ENCODE results near the gene KRTAP8-1. TPM values are rescaled to one million over a fixed set of nuclear protein-coding genes. Genes with fewer than 3 reads are reported as not detected.

The KRTAP8-1 gene
- not detected for total RNA-seq

DNA sequence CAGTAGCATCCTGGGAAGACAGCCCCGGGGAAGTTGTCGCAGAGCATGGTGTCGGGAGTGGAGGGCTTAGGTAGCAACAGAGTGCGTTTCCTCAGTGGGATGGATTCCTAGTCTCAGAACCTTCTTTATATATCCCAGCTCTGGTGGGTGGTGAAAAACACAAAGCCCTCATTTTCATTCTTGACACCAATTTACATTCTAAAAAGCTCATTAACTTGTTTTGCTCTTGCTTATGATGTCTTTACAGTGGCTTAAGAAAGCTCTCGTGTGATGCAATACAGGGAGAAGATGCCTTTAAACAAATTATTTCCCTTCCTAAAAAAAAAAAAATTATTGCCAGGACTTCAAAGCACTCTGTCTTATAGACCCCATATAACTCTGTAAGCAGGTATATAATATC is at the start of gene KRTAP8-1:
KRTAP8-1 (minus strand) TSS at position 101 of the 400 bp plus-strand sequence; CDS start at position 47, 54 bp downstream.
- H3K27me3 ChIP-seq (ENCODE audit: insufficient read depth, low read length): no peaks in the 10 kb centered on the region
- no peaks in the 10 kb centered on the region for H3K9me3 ChIP-seq (ENCODE audit: low read depth, low read length)
- H3K4me1 ChIP-seq (ENCODE audit: insufficient read depth, low read length): no peaks in the 10 kb centered on the region
- H3K4me3 ChIP-seq (ENCODE audit: low read length): no peak within 1 kb of the TSS

DNA sequence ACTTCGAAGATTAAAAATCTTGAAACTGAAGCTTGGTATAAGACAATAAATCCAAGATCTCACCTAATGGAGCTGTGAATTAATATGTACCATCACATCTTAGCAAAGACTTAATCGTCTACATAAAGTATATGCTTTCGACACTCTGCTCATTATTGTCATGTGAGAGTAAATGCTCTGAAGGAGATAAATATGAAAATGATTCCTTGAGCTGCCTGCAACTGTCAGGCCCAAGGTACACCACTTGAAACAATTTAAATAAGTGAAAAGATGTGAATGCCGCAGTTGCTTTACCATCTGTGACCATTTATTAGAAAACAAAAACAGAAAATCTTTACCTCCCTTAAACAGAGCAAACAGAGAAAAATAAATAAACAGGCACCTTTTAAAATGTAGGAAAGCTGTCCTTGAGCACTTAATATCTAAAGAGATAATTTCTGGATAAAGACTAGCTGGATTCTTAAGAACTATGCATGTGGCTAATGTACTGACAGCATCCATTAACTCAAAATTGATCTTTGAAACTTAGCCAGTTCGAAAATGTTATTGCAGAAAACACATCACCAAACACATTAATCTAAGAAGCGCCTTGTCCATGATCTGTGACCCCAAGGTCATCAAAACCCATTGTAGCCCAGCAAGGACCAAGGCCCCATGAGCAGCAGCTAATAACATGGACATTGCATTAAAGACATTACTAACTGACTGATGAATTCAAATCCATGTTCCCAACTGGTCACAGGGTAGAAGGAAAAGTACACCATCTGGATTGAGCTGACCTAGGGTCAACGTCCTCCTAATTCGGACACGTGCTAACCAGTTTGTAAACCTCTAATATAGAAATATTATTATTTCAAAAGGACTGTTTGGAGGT is 34.8 kb upstream of the KRTAP8-1 start:
- H3K9me3 ChIP-seq (ENCODE audit: low read depth, low read length): no peaks in the 10 kb centered on the region
- no peaks in the 10 kb centered on the region for H3K27me3 ChIP-seq (ENCODE audit: insufficient read depth, low read length)
- no peaks in the 10 kb centered on the region for H3K4me1 ChIP-seq (ENCODE audit: insufficient read depth, low read length)
- H3K4me3 ChIP-seq (ENCODE audit: low read length): no peak overlapping the region

GRCh38 chr21:30842990-30843389 is 29.9 kb upstream of the KRTAP8-1 start:
- Histone ChIP-seq H3K4me3 (ENCODE audit: low read length) (no peak overlapping the region), H3K9me3 (ENCODE audit: low read depth, low read length) (no peaks in the 10 kb centered on the region), H3K4me1 (ENCODE audit: insufficient read depth, low read length) (no peaks in the 10 kb centered on the region), H3K27me3 (ENCODE audit: insufficient read depth, low read length) (no peaks in the 10 kb centered on the region)

DNA sequence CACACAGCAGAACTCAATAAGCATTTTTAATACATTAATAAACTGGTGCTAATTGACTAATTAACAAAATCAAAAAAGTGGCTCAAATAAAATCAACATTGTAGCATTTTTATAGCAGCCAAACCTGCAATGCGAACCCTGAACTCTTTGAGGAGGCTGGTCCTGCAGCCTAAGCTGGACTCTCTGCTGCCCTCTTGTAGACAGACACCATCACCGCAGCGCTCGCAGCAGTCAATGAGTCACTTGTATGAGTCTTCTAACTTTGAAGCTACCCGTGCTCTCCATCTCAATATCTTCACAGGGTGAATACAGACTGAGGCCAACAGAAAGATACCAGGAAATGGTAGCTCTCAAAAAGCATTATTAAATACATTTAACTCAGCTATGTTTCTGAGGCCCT is 26.2 kb upstream of the KRTAP8-1 start:
- H3K27me3 ChIP-seq (ENCODE audit: insufficient read depth, low read length): no peaks in the 10 kb centered on the region
- H3K4me1 ChIP-seq (ENCODE audit: insufficient read depth, low read length): no peaks in the 10 kb centered on the region
- H3K9me3 ChIP-seq (ENCODE audit: low read depth, low read length): no peaks in the 10 kb centered on the region
- H3K4me3 ChIP-seq (ENCODE audit: low read length): no peak overlapping the region

- H3K4me1 ChIP-seq (ENCODE audit: insufficient read depth, low read length): no peaks in the 10 kb centered on the region
- H3K4me3 ChIP-seq (ENCODE audit: low read length): no peak overlapping the region
- H3K27me3 ChIP-seq (ENCODE audit: insufficient read depth, low read length): no peaks in the 10 kb centered on the region
- no peaks in the 10 kb centered on the region for H3K9me3 ChIP-seq (ENCODE audit: low read depth, low read length)
Measured at GRCh38 chr21:30838536-30838935, 25.5 kb upstream of the KRTAP8-1 start.

- Histone ChIP-seq H3K4me3 (ENCODE audit: low read length) (no peak overlapping the region), H3K27me3 (ENCODE audit: insufficient read depth, low read length) (no peaks in the 10 kb centered on the region), H3K9me3 (ENCODE audit: low read depth, low read length) (no peaks in the 10 kb centered on the region)
Measured at GRCh38 chr21:30831194-30831765, 18.2 kb upstream of the KRTAP8-1 start.

GRCh38 chr21:30829659-30830058 is 16.6 kb upstream of the KRTAP8-1 start, which contains the start of gene KRTAP7-1:
Gene KRTAP7-1 (minus strand): TSS chr21:30829759. CDS start chr21:30829698, 61 bp downstream.
- Histone ChIP-seq H3K4me1 (ENCODE audit: insufficient read depth, low read length) (no peaks in the 10 kb centered on the region), H3K9me3 (ENCODE audit: low read depth, low read length) (no peaks in the 10 kb centered on the region), H3K4me3 (ENCODE audit: low read length) (no peak within 1 kb of the TSS), H3K27me3 (ENCODE audit: insufficient read depth, low read length) (no peaks in the 10 kb centered on the region)

More at GRCh38 chr21:30831194-30831765, 18.2 kb upstream of the KRTAP8-1 start:
- H3K4me1 ChIP-seq (ENCODE audit: insufficient read depth, low read length): no peaks in the 10 kb centered on the region

GRCh38 chr21:30818837-30819610 is 6.0 kb upstream of the KRTAP8-1 start:
- Histone ChIP-seq H3K27me3 (ENCODE audit: insufficient read depth, low read length) (no peaks in the 10 kb centered on the region), H3K4me3 (ENCODE audit: low read length) (no peak overlapping the region), H3K9me3 (ENCODE audit: low read depth, low read length) (no peaks in the 10 kb centered on the region), H3K4me1 (ENCODE audit: insufficient read depth, low read length) (no peaks in the 10 kb centered on the region)

- Histone ChIP-seq H3K4me1 (ENCODE audit: insufficient read depth, low read length) (no peaks in the 10 kb centered on the region), H3K27me3 (ENCODE audit: insufficient read depth, low read length) (no peaks in the 10 kb centered on the region), H3K4me3 (ENCODE audit: low read length) (no peak overlapping the region), H3K9me3 (ENCODE audit: low read depth, low read length) (no peaks in the 10 kb centered on the region)
Measured at GRCh38 chr21:30800605-30801004, 12.5 kb downstream of the KRTAP8-1 start.

GRCh38 chr21:30793581-30794314 is 19.3 kb downstream of the KRTAP8-1 start:
- Histone ChIP-seq H3K9me3 (ENCODE audit: low read depth, low read length) (no peaks in the 10 kb centered on the region), H3K27me3 (ENCODE audit: insufficient read depth, low read length) (no peaks in the 10 kb centered on the region), H3K4me1 (ENCODE audit: insufficient read depth, low read length) (no peaks in the 10 kb centered on the region), H3K4me3 (ENCODE audit: low read length) (no peak overlapping the region)

- Histone ChIP-seq H3K27me3 (ENCODE audit: insufficient read depth, low read length) (no peaks in the 10 kb centered on the region), H3K4me3 (ENCODE audit: low read length) (no peak overlapping the region), H3K4me1 (ENCODE audit: insufficient read depth, low read length) (no peaks in the 10 kb centered on the region), H3K9me3 (ENCODE audit: low read depth, low read length) (no peaks in the 10 kb centered on the region)
Measured at GRCh38 chr21:30779249-30779648, 33.8 kb downstream of the KRTAP8-1 start.

DNA sequence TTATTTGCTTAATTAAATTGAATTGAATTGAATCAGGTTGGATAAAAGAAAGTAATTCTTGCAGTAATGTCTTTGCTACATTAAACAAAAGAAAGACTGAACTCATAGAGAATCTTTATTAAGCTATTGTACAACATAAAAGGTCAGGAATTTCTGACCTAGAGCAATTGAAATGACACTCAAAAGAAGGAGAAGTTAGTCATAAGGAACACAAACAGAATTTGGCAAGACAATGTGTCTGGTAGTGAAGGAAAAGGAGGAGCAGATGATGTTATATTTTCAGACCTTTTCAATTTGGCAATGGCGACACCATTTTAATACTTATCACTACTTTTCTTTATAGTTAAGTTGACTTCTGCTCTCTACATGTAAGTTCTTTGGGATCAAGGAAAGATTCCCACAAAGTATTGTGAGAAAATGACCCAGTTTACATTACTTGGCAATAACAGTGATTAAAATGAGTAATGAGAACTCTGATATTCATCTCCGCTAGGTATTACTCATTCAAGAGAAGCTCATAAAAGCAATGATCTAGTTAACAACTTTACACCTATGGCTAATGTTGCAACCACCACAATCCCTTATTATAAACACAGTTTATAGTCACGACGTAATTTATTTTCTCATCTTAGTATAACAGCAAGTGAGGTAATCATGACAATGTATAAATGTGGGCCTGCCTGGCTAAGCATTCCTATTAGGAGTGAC is 43.2 kb downstream of the KRTAP8-1 start:
- H3K4me1 ChIP-seq (ENCODE audit: insufficient read depth, low read length): no peaks in the 10 kb centered on the region
- H3K4me3 ChIP-seq (ENCODE audit: low read length): no peak overlapping the region
- H3K9me3 ChIP-seq (ENCODE audit: low read depth, low read length): no peaks in the 10 kb centered on the region
- no peaks in the 10 kb centered on the region for H3K27me3 ChIP-seq (ENCODE audit: insufficient read depth, low read length)
